GM21528 (cell line): ENCODE measurements around the gene TSPAN31.
A peak's percentile ranks its signal among the peaks of the same experiment; 100 is the strongest.

ENCODE experiments used
- ATAC-seq: cut with Tn5 transposase; IDR thresholded peaks from one replicate; pipeline ENCODE4 v1.9.1; 2021; ENCODE audit warnings: mild to moderate bottlenecking, moderate library complexity; ENCODE audit not compliant: unreplicated experiment, low FRiP score

The TSPAN31 gene

GRCh38 chr12:57781244-57781643 lies 36.4 kb downstream of the TSPAN31 start:
- ATAC-seq, result no peak

GRCh38 chr12:57781801-57782200 lies 37.0 kb downstream of the TSPAN31 start:
- no peak for ATAC-seq

DNA sequence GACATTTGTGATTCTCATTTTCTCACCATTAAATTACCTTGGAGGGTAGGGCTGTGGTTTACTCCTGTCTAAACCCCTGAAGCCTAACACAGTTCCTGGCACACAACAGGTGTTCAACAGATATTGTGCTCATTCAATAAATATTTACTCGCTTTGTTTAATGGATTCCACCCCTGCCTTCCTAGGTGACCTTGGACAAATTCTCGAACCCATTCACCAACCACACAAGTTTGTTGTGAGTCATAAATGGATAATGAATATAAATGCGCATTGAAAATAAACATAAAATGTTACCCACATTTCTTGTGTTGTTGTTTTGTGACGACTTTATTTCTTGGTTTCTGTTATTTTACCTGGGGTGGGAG lies 37.4 kb downstream of the TSPAN31 start:
- peak; percentile 14 for ATAC-seq

DNA sequence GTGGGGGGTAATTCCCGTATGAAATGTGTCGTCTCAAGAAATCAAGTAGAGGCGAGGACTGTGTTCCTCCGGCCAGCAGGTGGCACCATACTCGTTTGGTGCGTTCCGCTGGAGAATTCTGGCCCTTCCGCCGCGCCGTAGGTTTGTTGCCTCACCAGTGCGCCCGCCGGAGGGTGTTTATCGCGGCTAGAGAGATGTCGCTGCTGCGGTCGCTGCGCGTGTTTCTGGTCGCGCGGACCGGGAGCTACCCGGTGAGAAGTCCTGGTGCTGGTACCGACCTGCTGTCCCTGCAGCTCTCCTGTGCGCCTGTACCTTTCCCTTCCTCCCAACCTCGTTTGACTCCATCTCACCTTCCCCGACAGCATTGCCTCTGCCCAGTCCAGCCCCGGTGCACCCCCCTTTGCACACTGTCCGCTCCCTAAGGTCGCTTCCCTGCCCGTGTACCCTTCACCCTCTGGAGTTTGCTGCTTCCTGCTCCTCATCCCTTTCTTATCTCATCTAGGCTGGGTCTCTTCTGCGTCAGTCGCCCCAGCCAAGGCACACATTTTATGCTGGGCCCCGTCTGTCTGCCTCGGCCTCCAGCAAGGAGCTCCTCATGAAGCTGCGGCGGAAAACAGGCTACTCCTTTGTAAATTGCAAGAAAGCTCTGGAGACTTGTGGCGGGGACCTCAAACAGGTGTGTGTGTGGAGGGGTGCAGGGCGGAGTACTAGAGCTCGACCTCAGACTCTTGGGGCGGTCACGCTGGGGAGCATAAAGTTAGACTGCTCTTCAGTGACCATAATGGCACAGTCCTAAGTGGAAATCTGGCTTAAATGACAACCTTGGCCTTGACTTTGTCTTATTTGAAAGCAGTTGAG lies 38.0 kb downstream of the TSPAN31 start, which contains the start of gene TSFM:
Gene TSFM (plus strand): TSS at position 180 of the 858 bp plus-strand sequence. CDS start 15 bp downstream, at position 195.
- ATAC-seq, result peak; percentile 92

- no peak for ATAC-seq
Observed at GRCh38 chr12:57783466-57783801, 38.6 kb downstream of the TSPAN31 start.

- no peak for ATAC-seq
Observed at GRCh38 chr12:57783861-57784260, 39.0 kb downstream of the TSPAN31 start.

GRCh38 chr12:57793920-57794319 lies 49.1 kb downstream of the TSPAN31 start:
- no peak for ATAC-seq

GRCh38 chr12:57795354-57795753 lies 50.5 kb downstream of the TSPAN31 start:
- no peak for ATAC-seq

DNA sequence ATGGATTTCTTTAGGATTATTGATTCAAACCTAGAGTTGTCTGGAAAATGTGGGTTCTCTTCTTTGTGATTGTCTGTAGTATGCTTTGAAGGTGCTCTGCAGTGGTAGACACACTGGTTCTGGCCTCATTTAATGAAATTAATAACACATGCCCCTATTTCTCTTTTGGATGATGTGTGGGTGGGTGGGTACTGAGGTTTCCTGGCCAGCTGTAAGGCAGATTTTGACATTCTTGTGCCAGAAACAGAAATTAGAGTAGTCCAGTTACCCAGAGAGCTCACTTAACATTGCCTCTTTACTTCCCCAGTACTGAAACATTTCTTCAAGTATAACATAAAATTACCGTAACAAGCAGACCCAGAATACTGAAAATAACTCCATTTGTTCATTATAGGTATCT lies 52.2 kb downstream of the TSPAN31 start:
- no peak for ATAC-seq

GRCh38 chr12:57797933-57798332 lies 53.1 kb downstream of the TSPAN31 start:
- ATAC-seq, result no peak
